ENCODE results near the gene SLC22A9.
"Not testable (repeated sequence)": the region's sequence is repeated elsewhere in the genome, so short reads cannot be mapped to it uniquely, and the experiment has no call there.

SLC22A9 gene

DNA sequence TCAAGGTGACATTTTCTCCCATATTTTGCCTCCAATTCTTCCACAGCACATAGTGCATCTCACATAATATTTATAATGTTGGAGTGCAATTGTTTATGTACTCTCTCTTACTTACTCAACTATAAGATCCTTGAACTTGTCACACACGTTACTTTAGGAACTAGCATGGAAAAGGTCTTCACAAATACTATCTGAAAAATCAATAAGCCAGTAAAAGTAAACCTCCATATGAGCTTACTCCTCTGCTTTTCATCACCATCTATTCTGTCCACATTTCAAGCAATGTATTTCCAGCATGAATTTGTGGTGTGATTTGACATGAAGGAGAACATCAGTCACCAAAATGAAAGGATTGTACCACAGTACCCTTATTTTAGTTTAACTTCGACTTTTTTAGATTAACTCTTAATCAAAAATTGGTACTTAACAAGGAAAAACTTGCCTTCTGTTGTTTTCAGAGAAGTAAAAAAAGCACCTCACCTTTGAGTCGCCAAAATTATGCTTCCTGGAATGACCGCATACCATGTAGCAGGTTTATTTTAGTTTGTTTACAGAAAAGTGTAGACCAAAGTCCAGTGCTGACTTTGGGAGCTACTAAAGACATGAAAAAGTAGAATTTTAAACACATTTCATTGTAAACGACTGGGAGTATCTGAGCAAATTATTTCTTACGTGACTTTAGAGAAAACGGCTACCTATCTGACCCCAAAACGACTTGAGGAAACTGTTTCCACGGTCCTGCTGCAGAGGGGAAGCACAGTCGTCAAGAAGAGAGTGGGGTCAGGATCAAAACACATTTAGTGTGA is at the start of gene SLC22A9:
Gene SLC22A9, plus strand, starts transcription at position 621 of the 806 bp plus-strand sequence. CDS start 272 bp downstream, outside the sequence.
- no peak for DNase-seq (ENCODE audit: low read depth in 2 of 3, low spot score in 1 of 3)

DNA sequence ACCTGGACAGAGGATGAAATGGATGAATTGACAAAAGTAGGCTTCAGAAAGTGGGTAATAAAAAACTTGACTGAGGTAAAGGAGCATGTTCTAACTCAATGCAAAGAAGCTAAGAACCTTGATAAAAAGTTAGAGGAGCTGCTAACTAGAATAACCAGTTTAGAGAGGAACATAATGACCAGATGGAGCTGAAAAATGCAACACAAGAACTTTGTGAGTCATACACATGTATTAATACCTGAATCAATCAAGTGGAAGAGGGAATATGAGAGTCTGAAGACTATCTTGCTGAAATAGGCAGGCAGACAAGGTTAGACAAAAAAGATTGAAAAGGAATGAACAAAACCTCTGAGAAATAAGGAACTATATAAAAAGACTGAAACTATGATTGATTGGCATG is 47.9 kb upstream of the SLC22A9 start:
- DNase-seq (ENCODE audit: low read depth in 2 of 3, low spot score in 1 of 3): no peak

DNA sequence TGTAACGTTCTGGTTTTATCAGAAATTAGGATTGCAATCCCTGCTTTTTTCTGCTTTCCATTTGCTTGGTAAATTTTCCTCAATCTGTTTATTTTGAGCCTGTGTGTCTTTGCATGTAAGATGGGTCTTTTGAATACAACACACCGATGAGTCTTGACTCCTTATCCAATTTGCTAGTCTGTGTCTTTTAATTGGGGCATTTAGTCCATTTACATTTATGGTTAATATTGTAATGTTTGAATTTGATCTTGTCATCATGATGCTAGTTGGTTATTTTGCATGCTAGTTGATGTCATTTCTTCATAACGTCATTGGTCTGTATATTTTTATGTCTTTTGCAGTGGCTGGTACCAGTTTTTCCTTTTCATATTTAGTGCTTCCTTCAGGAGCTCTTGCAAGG is 34.5 kb upstream of the SLC22A9 start:
- not testable (repeated sequence) for DNase-seq (ENCODE audit: low read depth in 2 of 3, low spot score in 1 of 3)

DNA sequence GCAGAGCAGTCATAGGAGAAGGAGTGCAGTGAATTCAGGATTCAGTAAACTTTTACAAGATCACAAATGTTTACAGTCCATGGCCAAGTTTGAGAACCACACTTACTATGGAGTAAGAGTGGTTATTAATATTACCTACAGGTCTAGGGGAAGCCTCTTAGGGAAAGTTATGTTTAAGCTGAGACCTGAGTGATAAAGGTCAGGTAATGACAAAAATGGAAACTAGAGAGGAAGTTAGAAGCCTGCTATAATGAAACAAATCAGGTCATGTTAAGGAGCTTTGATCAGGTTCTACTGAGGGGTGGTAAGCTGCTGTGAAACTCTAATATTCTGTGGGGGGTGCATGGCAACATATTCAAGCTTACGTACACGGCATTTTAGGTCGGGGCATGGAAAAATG is 32.5 kb upstream of the SLC22A9 start:
- no peak for DNase-seq (ENCODE audit: low read depth in 2 of 3, low spot score in 1 of 3)

DNA sequence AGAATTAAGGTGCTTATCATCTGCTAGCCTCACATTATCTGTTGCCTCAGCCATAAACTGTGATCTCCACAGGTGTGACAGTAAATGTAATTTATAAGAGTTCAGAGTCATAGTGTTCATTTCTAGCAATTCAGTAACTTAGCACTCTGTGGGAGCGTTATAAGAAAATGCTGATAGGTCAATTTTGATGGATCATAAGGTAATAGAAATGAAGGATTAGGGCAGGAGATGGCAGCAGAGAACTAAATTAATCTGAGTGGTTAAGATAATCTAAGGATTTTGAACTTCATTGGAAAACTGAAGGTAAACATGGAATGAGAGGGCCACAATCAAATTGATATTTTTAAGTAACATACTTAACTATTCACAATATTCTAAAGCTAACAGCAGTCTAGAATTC is 26.5 kb upstream of the SLC22A9 start:
- no peak for DNase-seq (ENCODE audit: low read depth in 2 of 3, low spot score in 1 of 3)

DNA sequence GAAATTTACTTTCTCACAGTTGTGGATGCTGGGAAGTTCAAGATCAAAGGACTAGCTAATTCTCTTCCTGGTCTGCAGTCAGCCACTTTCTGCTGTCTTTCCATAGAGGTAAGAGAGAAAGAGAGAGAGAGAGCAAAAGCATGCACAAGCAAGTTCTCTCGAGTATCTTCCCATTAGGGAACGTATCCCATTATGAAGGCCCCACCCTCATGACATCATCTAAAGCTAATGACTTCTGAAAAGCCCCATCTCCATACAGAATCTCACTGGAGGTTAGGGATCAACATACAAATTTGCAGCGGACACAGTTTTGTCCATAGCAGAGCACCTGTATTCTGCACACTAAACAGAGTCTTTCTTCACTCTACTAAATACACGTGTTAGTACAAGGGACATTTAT is 17.4 kb upstream of the SLC22A9 start:
- no peak for DNase-seq (ENCODE audit: low read depth in 2 of 3, low spot score in 1 of 3)

DNA sequence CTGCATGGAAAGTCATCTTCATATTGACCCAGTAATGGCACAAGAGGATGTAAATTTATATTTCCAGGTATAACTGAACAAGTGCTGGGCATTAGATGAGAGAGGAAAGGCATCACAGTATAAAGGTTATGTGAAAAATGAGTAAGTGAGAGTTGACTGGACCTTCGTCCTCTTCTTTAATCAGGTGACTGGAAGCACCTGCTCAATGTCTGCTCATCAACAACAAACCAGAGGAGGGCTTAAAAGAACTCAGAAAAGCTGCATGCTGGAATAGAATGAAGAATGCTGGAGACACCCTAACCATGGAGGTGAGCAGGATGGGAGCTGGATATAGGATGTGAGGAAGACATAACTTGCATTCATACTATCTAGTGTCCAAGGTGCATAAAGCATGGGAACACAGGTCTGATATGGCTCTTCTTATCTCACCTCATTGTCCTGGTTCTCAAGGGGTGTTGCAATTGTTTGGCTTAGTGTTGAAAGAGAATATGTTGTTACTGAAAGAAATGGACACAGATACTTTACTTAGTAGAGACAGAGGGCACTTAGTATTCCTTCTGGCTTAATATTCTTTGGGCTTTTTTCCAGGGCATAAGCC is 7.3 kb upstream of the SLC22A9 start:
- DNase-seq (ENCODE audit: low read depth in 2 of 3, low spot score in 1 of 3): no peak

DNA sequence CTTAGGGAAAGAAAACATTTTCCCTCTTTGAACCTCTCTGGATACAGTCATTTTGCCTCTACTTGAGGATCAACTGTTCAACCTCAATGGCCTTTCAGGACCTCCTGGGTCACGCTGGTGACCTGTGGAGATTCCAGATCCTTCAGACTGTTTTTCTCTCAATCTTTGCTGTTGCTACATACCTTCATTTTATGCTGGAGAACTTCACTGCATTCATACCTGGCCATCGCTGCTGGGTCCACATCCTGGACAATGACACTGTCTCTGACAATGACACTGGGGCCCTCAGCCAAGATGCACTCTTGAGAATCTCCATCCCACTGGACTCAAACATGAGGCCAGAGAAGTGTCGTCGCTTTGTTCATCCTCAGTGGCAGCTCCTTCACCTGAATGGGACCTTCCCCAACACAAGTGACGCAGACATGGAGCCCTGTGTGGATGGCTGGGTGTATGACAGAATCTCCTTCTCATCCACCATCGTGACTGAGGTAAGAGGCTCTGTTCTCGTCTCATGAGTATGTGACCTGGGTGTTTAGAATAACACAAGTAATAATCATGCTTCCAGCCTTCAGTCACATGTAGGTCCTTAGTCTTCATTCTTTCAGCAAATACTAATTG is 495 bp downstream of the SLC22A9 start:
- DNase-seq (ENCODE audit: low read depth in 2 of 3, low spot score in 1 of 3): no peak

DNA sequence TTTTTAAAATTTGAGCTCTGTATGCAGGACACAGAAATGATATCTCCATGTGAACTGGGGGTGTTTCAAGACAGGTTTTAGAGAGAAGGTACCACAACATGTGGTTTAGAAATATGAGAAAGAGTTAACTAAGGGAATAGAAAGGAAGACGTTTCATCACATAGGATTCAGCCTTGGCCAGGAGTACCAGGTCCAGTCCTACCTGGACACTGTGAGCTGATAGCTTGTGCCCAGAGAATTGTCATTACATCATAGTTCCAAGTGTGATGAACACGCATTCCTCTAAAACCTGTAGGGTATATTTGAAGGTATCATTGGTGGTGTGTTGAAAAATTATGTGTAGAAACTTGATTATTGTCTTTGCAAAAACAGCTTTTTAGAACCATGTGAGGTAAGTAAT is 1.8 kb downstream of the SLC22A9 start:
- no peak for DNase-seq (ENCODE audit: low read depth in 2 of 3, low spot score in 1 of 3)

DNA sequence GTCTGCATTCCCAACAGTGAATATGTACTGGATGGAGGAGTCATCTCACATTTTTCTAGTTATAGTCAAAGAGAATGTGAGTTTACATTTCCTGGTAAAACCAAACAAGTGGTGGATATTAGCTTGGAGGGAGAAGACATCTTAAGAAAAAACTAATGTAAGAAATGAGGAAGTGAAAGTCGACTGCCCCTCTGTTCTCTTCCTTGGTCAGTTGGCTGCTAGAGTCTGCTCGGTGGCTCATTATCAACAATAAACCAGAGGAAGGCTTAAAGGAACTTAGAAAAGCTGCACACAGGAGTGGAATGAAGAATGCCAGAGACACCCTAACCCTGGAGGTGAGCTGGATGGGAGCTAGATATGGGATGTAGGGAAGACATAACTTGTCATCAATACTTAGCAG is 5.8 kb downstream of the SLC22A9 start:
- no peak for DNase-seq (ENCODE audit: low read depth in 2 of 3, low spot score in 1 of 3)

DNA sequence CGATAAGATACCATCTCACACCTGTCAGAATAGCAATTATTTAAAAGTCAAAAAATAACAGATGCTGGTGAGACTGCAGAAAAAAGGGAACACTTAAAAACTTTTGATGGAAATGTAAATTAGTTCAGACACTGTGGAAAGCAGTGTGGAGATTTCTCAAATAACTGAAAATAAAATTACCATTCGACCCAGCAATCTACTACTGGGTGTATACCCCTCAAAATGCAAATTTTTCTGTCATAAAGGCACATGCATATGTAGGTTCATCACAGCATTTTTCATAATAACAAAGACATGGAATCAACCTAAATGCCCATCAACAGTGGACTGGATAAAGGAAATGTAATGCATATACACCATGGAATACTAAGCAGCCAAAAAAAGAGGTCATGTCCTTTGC is 10.5 kb downstream of the SLC22A9 start:
- DNase-seq (ENCODE audit: low read depth in 2 of 3, low spot score in 1 of 3): no peak

DNA sequence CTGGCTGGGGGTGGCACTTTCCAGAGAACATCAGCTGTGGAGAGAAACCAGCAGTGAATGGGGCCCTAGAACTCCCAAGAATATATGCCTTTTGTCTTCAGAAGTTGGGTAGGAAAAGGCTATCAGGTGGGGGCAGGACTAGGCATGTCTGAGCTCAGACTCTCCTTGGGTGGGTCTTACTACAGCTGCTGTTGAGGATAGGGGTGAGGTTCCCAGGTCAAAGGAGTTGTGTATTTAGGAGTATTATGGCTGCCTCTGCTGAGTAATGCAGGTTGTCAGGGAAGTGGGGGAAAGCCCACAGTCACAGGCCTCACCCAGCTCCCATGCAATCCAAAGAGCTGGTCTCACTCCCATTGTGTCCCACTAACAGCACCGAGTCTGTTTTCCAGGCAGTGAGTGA is 26.1 kb downstream of the SLC22A9 start:
- no peak for DNase-seq (ENCODE audit: low read depth in 2 of 3, low spot score in 1 of 3)

DNA sequence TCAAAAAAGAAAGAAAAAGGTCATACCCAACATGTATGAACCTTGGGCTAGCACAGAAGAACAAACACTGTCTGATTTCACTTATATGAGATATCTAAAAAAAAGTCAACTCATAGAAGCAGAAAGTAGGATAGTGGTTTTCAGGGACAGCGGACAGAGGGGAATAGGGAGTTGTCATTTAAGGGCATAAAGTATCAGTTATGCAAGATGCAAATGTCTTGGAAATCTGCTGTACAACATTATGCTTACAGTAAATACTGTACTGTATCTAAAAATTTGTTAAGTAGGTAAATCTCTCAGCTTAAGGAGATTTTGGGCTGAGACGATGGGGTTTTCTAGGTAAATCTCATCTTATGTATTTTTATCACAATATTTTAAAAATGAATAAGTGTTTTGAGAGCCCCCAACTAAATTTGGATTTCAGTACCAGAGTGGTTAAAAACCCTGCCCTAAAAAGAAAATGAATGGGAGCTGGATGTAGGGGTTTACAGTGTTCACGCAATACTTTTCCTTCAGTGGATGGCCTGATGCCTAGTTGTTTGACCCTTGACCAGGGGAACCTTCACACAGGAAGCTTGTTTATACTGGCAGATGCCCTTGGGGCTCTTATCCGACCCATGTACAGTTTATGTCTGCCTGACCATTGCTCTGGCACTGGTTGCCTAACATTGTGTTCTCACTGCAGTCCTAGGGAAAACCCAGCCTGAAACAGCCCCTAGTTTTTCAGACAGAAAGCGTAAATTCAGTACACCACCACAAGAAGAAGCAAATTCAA is 34.8 kb downstream of the SLC22A9 start:
- DNase-seq (ENCODE audit: low read depth in 2 of 3, low spot score in 1 of 3): no peak

DNA sequence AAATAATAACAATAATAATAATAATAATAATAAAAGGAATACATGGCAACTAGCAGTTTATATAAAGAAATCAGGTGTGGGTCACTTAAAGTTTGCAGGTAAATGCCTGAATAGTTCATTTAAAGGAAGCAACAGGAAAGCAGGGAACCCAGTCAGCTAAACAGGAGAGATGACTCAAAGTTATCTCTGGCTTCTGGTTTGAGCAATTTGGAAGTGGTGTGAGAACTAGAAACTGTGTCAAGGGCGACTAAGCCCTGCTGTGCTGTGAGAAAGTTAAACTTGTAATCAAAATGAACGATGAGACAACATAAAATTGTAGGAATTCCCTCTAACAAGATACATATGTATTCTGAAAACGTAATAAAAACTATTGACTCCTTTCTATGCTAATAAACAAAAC is 35.5 kb downstream of the SLC22A9 start:
- no peak for DNase-seq (ENCODE audit: low read depth in 2 of 3, low spot score in 1 of 3)

DNA sequence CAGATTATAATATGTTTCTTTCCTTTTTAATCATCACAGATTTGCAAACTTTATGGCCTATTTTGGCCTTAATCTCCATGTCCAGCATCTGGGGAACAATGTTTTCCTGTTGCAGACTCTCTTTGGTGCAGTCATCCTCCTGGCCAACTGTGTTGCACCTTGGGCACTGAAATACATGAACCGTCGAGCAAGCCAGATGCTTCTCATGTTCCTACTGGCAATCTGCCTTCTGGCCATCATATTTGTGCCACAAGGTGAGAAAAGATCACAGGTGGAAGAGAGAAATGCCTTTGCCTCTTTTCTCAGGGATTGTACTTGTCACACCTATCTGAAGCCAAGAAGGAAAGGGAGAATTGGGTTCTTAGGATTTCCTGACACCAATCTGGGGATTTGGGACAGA is 36.9 kb downstream of the SLC22A9 start:
- no peak for DNase-seq (ENCODE audit: low read depth in 2 of 3, low spot score in 1 of 3)

DNA sequence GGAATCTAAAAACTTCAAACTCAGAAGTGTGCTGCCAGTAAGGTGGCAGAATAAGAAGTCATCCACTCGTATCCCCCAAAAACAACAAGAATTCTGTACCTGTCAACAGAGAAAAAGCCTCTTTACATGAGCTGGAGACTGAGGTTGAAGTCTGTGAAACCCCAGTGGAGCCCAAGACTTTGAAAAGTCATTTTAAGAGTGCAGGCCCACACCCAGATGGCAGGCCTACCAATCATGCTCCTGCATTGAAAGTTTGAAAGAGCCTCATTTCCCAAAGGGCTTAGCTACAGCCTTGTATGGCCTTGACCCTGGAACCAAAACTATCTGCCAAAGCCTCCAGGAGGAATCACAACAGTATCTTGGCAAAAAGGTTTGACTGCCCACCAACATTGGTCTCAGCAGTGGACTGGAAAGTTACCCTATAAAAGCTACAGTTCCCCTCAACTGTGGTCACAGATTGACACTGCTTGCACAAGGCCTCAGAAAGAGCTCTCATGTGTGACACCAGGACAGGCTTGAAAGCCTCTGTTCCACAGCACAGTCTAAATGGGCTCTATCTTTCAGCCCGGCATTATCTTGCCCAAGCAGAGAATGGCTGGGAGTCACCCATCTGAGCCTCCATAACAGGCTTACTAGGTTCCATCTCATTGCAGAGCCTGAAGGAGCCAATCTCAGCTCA is 47.7 kb downstream of the SLC22A9 start:
- DNase-seq (ENCODE audit: low read depth in 2 of 3, low spot score in 1 of 3): no peak

DNA sequence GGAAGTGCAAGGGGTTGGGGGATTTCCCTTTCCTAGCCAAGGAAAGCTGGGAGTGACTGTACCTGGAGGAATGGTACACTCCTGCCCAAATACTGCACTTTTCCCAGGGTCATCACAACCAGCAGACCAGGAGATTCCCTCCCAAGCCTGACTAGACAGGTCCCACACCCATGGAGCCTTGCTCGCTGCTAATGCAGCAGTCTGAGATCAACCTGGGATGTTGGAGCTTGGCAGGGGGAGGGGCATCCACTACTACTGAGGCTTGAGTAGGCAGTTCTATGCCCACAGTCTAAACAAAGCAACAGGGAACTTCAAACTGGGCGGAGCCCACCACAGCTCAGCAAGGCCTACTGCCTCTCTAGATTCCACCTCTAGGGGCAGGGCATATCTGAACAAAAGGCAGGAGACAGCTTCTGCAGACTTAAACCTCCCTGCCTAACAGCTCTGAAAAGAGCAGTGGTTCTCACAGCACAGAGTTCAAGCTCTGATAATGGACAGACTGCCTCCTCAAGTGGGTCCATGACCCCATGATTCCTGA is 58.5 kb downstream of the SLC22A9 start:
- DNase-seq (ENCODE audit: low read depth in 2 of 3, low spot score in 1 of 3): no peak

DNA sequence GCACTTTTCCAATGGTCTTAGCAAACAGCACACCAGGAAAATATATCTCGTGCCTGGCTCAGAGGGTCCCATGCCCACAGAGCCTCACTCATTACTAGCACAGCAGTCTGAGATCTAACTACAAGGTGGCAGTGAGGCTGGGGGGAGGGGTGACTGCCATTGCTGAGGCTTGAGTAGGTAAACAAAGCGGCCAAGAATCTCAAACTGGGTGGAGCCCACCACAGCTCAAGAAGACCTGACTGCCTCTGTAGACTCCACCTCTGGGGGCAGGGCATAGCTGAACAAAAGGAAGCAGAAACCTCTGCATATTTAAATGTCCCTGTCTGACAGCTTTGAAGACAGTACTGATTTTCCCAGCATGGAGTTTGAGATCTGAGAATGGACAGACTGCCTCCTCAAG is 61.1 kb downstream of the SLC22A9 start:
- not testable (repeated sequence) for DNase-seq (ENCODE audit: low read depth in 2 of 3, low spot score in 1 of 3)

DNA sequence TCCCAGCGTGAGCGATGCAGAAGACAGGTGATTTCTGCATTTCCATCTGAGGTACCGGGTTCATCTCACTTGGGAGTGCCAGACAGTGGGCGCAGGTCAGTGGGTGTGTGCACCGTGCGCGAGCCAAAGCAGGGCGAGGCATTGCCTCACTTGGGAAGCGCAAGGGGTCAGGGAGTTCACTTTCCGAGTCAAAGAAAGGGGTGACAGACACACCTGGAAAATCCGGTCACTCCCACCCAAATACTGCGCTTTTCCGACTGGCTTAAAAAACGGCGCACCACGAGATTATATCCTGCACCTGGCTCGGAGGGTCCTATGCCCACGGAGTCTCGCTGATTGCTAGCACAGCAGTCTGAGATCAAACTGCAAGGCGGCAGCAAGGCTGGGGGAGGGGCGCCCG is 65.8 kb downstream of the SLC22A9 start:
- not testable (repeated sequence) for DNase-seq (ENCODE audit: low read depth in 2 of 3, low spot score in 1 of 3)

DNA sequence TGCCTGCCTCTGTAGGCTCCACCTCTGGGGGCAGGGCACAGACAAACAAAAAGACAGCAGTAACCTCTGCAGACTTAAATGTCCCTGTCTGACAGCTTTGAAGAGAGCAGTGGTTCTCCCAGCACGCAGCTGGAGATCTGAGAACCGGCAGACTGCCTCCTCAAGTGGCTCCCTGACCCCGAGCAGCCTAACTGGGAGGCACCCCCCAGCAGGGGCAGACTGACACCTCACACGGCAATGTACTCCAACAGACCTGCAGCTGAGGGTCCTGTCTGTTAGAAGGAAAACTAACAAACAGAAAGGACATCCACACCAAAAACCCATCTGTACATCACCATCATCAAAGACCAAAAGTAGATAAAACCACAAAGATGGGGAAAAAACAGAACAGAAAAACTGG is 66.2 kb downstream of the SLC22A9 start:
- not testable (repeated sequence) for DNase-seq (ENCODE audit: low read depth in 2 of 3, low spot score in 1 of 3)

DNA sequence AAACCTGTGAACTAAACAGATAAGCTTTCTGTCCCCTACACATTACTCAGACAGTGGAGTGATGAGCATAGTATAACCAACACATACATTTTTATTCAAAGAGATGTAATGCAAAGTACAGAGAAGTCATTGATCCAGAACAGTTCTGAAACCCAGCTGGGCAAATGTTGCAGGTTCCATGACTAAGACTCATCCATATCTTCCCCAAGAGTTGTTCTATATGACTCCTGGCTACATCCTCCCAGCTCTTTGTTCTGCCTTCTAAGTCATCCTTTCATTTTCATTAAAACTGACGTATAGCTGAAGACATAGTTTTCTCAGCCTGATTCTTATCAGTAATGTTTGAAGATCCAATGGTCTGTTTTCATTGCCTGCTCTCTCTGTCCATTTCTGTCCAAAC is 74.1 kb downstream of the SLC22A9 start:
- DNase-seq (ENCODE audit: low read depth in 2 of 3, low spot score in 1 of 3): no peak
